T-helper 2 cell treated with Interferon-gamma antibody and Interleukin-4, amounts not matched to agents 100 ng/mL and 5 ng/mL, for 36 hours (primary cell): ENCODE data around the gene TPPP. TPM values are rescaled to one million over a fixed set of nuclear protein-coding genes. Genes with fewer than 3 reads are reported as not detected.
"Not testable (repeated sequence)": the region's sequence is repeated elsewhere in the genome, so short reads cannot be mapped to it uniquely, and the experiment has no call there.

Experiments used
- intact Hi-C: fragments of 100-400 bp; cut with micrococcal nuclease; formaldehyde crosslinking; loops from one replicate; pipeline ENCODE4 v1.15.1; 2023
- total RNA-seq: library from RNA; stranded (reverse); gene quantifications from 2 replicates; pipeline ENCODE4 v1.2.3, GENCODE V29; 2022

Gene TPPP
- 0.18 and 0.34 TPM in 2 replicates for total RNA-seq

- intact Hi-C loops, result not testable (repeated sequence)
These were observed at the start of gene TPPP for GRCh38 chr5:693271-694041. Gene TPPP (minus strand): TSS chr5:693352. CDS start chr5:678060, 15,292 bp downstream.

- intact Hi-C loops, result not testable (repeated sequence)
These were observed 49.1 kb upstream of the TPPP start for GRCh38 chr5:742276-742675.

- intact Hi-C loops, result not testable (repeated sequence)
These were observed 41.0 kb upstream of the TPPP start for GRCh38 chr5:734145-734544.

- intact Hi-C loops, result not testable (repeated sequence)
These were observed 39.8 kb upstream of the TPPP start for GRCh38 chr5:732754-733454.

- intact Hi-C loops, result not testable (repeated sequence)
These were observed 36.1 kb upstream of the TPPP start for GRCh38 chr5:729225-729624.

- intact Hi-C loops, result not testable (repeated sequence)
These were observed 33.9 kb upstream of the TPPP start for GRCh38 chr5:727087-727486.

- intact Hi-C loops, result not testable (repeated sequence)
These were observed 30.7 kb upstream of the TPPP start for GRCh38 chr5:723865-724264.

GRCh38 chr5:723309-723708 lies 30.2 kb upstream of the TPPP start:
- intact Hi-C loops, result not testable (repeated sequence)

- intact Hi-C loops, result not testable (repeated sequence)
These were observed 26.2 kb upstream of the TPPP start for GRCh38 chr5:719379-719778.

GRCh38 chr5:717143-717542 lies 24.0 kb upstream of the TPPP start:
- intact Hi-C loops, result no loop called here

- intact Hi-C loops, result not testable (repeated sequence)
These were observed 23.6 kb upstream of the TPPP start for GRCh38 chr5:716740-717139.

- intact Hi-C loops, result not testable (repeated sequence)
These were observed 22.5 kb upstream of the TPPP start for GRCh38 chr5:715636-716035.

GRCh38 chr5:714215-715118 lies 21.3 kb upstream of the TPPP start:
- intact Hi-C loops, result not testable (repeated sequence)

- intact Hi-C loops, result not testable (repeated sequence)
These were observed 20.5 kb upstream of the TPPP start for GRCh38 chr5:713686-714085.

GRCh38 chr5:708848-709517 lies 15.8 kb upstream of the TPPP start:
- intact Hi-C loops, result not testable (repeated sequence)

GRCh38 chr5:708374-708773 lies 15.2 kb upstream of the TPPP start:
- intact Hi-C loops, result not testable (repeated sequence)

- intact Hi-C loops, result not testable (repeated sequence)
These were observed 13.0 kb upstream of the TPPP start for GRCh38 chr5:706127-706526.

- intact Hi-C loops, result not testable (repeated sequence)
These were observed 3.9 kb upstream of the TPPP start for GRCh38 chr5:696753-697702.

GRCh38 chr5:696191-696590 lies 3.0 kb upstream of the TPPP start:
- intact Hi-C loops, result not testable (repeated sequence)

GRCh38 chr5:695475-695874 lies 2.3 kb upstream of the TPPP start:
- intact Hi-C loops, result not testable (repeated sequence)
